WTC11 (cell line): ENCODE results near the gene RBMS1. TPM values are rescaled to one million over a fixed set of nuclear protein-coding genes. Genes with fewer than 3 reads are reported as not detected.

Source experiments
- ATAC-seq: fragments of 200-7000 bp; cut with Tn5 transposase; 2 replicates; pipeline ENCODE4 v1.10.0; 2021; ENCODE audit warnings: mild to moderate bottlenecking, moderate library complexity
- CTCF ChIA-PET: fragments of 300-600 bp; sonication (Branson Sonifier 250); formaldehyde crosslinking; loops from one replicate; lab custom pipeline; 2021; ENCODE audit warnings: antibody characterized with exemption; lab: Charles Lee
- POLR2A ChIA-PET: fragments of 350-600 bp; sonication (Branson Sonifier 250); formaldehyde crosslinking; loops from one replicate; lab custom pipeline; 2021; ENCODE audit warnings: antibody characterized with exemption; lab: Charles Lee
- DNase-seq: peaks from one replicate; pipeline ENCODE4 v3.0.0; 2021; ENCODE audit warnings: low spot score
- H3K27ac Mint-ChIP-seq: 2 replicates; pipeline ENCODE4 v1.8.0; 2021; ENCODE audit warnings: mixed read lengths
- H3K27me3 Mint-ChIP-seq: 2 replicates; pipeline ENCODE4 v1.8.0; 2021; ENCODE audit warnings: low read depth, mild to moderate bottlenecking, moderate library complexity, mixed read lengths
- H3K36me3 Mint-ChIP-seq: 2 replicates; pipeline ENCODE4 v1.8.0; 2021; ENCODE audit warnings: mixed read lengths
- H3K4me1 Mint-ChIP-seq: 2 replicates; pipeline ENCODE4 v1.8.0; 2022; ENCODE audit warnings: mixed read lengths
- H3K4me3 Mint-ChIP-seq: 2 replicates; pipeline ENCODE4 v1.8.0; 2021; ENCODE audit warnings: mild to moderate bottlenecking, moderate library complexity, mixed read lengths
- H3K9me3 Mint-ChIP-seq: 2 replicates; pipeline ENCODE4 v1.8.0; 2021; ENCODE audit warnings: mixed read lengths
- ATF1 ChIP-seq: sonication (generic); formaldehyde crosslinking; IDR thresholded peaks from 2 replicates; pipeline ENCODE4 v1.8.1; 2023; ENCODE audit warnings: mild to moderate bottlenecking, moderate library complexity, missing genetic modification reagents
- ATF6 ChIP-seq: sonication (generic); formaldehyde crosslinking; IDR thresholded peaks from 2 replicates; pipeline ENCODE4 v1.8.1; 2023; ENCODE audit warnings: mild to moderate bottlenecking, missing genetic modification reagents
- CREB1 ChIP-seq: sonication (generic); formaldehyde crosslinking; IDR thresholded peaks from 2 replicates; pipeline ENCODE4 v1.8.0; 2023; ENCODE audit warnings: mild to moderate bottlenecking, missing genetic modification reagents
- E2F5 ChIP-seq: sonication (generic); formaldehyde crosslinking; IDR thresholded peaks from 2 replicates; pipeline ENCODE4 v1.8.1; 2022; ENCODE audit warnings: mild to moderate bottlenecking, moderate library complexity, missing genetic modification reagents
- EMX1 ChIP-seq: fragments of 250-450 bp; sonication (Bioruptor Pico); IDR thresholded peaks from 2 replicates; pipeline ENCODE4 v1.8.0; 2021; ENCODE audit warnings: mild to moderate bottlenecking
- TEAD4 ChIP-seq: sonication (generic); formaldehyde crosslinking; IDR thresholded peaks from 2 replicates; pipeline ENCODE4 v1.8.0; 2022; ENCODE audit warnings: mild to moderate bottlenecking, missing genetic modification reagents
- ZBTB21 ChIP-seq: sonication (generic); formaldehyde crosslinking; IDR thresholded peaks from 2 replicates; pipeline ENCODE4 v1.8.1; 2023; ENCODE audit warnings: mild to moderate bottlenecking, missing genetic modification reagents, borderline replicate concordance
- ZMAT4 ChIP-seq: fragments of 250-450 bp; sonication (Bioruptor Pico); IDR thresholded peaks from 2 replicates; pipeline ENCODE4 v1.9.0; 2021; ENCODE audit warnings: mild to moderate bottlenecking
- ZNF219 ChIP-seq: sonication (generic); formaldehyde crosslinking; IDR thresholded peaks from 2 replicates; pipeline ENCODE4 v1.8.0; 2023; ENCODE audit warnings: missing genetic modification reagents, mild to moderate bottlenecking, borderline replicate concordance
- ZNF232 ChIP-seq: sonication (generic); formaldehyde crosslinking; IDR thresholded peaks from 2 replicates; pipeline ENCODE4 v1.8.0; 2022; ENCODE audit warnings: mild to moderate bottlenecking, missing genetic modification reagents
- ZNF416 ChIP-seq: fragments of 250-450 bp; sonication (Bioruptor Pico); IDR thresholded peaks from 2 replicates; pipeline ENCODE4 v1.9.0; 2021; ENCODE audit warnings: mild to moderate bottlenecking, inconsistent platforms
- ZNF425 ChIP-seq: fragments of 250-450 bp; sonication (Bioruptor Pico); conservative IDR thresholded peaks from 2 replicates; pipeline ENCODE4 v1.9.0; 2021; ENCODE audit warnings: mild to moderate bottlenecking
- total RNA-seq: library from RNA; stranded (reverse); gene quantifications from 3 replicates; pipeline ENCODE4 v1.2.3, GENCODE V29; 2021
- TF ChIP-seq, protein P1 (sequence below): sonication (generic); formaldehyde crosslinking; IDR thresholded peaks from 2 replicates; pipeline ENCODE4 v1.8.0; 2022; ENCODE audit warnings: missing genetic modification reagents
- TF ChIP-seq, protein P2 (sequence below): sonication (generic); formaldehyde crosslinking; IDR thresholded peaks from 2 replicates; pipeline ENCODE4 v1.8.1; 2023; ENCODE audit warnings: mild to moderate bottlenecking, missing genetic modification reagents
- TF ChIP-seq, protein P3 (sequence below): sonication (generic); formaldehyde crosslinking; IDR thresholded peaks from 2 replicates; pipeline ENCODE4 v1.8.1; 2023; ENCODE audit warnings: mild to moderate bottlenecking, missing genetic modification reagents, borderline replicate concordance
- TF ChIP-seq, protein P4 (sequence below): sonication (generic); formaldehyde crosslinking; IDR thresholded peaks from 2 replicates; pipeline ENCODE4 v1.8.0; 2023; ENCODE audit warnings: mild to moderate bottlenecking, missing genetic modification reagents

Gene RBMS1
- total RNA-seq, 1 experiment from 2014 or later = 56.3 TPM

GRCh38 chr2:160257743-160258491 lies 235.7 kb downstream of the RBMS1 start:
- CTCF ChIA-PET = interaction anchor here (0.6 to 1.5 kb wide), 2 partner anchors 12 to 13 kb away, joined by 4 to 6 read pairs; no protein-coding TSS in a partner anchor
- no peak overlapping the region for H3K27ac Mint-ChIP-seq
- H3K9me3 Mint-ChIP-seq = peaks cover 11% of the 10 kb centered on the region

More at GRCh38 chr2:160257743-160258491, 235.7 kb downstream of the RBMS1 start:
- DNase-seq (no peak), ATAC-seq (no peak)
- Mint-ChIP-seq H3K36me3 (no peaks in the 10 kb centered on the region), H3K4me3 (no peak overlapping the region)
- POLR2A ChIA-PET = no interaction called here
- TF ChIP-seq ZNF232 = no peak
- no peak for TF ChIP-seq ZBTB21 (CRISPR knock-in tag)
- no peak for TF ChIP-seq ZNF425 (CRISPR knock-in tag)
- no peak for TF ChIP-seq ZNF416
- TF ChIP-seq ZMAT4 = no peak
- TF ChIP-seq, protein P1, sequence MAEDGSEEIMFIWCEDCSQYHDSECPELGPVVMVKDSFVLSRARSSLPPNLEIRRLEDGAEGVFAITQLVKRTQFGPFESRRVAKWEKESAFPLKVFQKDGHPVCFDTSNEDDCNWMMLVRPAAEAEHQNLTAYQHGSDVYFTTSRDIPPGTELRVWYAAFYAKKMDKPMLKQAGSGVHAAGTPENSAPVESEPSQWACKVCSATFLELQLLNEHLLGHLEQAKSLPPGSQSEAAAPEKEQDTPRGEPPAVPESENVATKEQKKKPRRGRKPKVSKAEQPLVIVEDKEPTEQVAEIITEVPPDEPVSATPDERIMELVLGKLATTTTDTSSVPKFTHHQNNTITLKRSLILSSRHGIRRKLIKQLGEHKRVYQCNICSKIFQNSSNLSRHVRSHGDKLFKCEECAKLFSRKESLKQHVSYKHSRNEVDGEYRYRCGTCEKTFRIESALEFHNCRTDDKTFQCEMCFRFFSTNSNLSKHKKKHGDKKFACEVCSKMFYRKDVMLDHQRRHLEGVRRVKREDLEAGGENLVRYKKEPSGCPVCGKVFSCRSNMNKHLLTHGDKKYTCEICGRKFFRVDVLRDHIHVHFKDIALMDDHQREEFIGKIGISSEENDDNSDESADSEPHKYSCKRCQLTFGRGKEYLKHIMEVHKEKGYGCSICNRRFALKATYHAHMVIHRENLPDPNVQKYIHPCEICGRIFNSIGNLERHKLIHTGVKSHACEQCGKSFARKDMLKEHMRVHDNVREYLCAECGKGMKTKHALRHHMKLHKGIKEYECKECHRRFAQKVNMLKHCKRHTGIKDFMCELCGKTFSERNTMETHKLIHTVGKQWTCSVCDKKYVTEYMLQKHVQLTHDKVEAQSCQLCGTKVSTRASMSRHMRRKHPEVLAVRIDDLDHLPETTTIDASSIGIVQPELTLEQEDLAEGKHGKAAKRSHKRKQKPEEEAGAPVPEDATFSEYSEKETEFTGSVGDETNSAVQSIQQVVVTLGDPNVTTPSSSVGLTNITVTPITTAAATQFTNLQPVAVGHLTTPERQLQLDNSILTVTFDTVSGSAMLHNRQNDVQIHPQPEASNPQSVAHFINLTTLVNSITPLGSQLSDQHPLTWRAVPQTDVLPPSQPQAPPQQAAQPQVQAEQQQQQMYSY (CRISPR knock-in tag) = no peak
- TF ChIP-seq, protein P2, sequence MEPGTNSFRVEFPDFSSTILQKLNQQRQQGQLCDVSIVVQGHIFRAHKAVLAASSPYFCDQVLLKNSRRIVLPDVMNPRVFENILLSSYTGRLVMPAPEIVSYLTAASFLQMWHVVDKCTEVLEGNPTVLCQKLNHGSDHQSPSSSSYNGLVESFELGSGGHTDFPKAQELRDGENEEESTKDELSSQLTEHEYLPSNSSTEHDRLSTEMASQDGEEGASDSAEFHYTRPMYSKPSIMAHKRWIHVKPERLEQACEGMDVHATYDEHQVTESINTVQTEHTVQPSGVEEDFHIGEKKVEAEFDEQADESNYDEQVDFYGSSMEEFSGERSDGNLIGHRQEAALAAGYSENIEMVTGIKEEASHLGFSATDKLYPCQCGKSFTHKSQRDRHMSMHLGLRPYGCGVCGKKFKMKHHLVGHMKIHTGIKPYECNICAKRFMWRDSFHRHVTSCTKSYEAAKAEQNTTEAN (CRISPR knock-in tag) = no peak
- TF ChIP-seq E2F5 (CRISPR knock-in tag) = no peak
- no peak for TF ChIP-seq CREB1 (CRISPR knock-in tag)
- no peak for TF ChIP-seq ZNF219 (CRISPR knock-in tag)
- no peak for TF ChIP-seq ATF1
- TF ChIP-seq, protein P3, sequence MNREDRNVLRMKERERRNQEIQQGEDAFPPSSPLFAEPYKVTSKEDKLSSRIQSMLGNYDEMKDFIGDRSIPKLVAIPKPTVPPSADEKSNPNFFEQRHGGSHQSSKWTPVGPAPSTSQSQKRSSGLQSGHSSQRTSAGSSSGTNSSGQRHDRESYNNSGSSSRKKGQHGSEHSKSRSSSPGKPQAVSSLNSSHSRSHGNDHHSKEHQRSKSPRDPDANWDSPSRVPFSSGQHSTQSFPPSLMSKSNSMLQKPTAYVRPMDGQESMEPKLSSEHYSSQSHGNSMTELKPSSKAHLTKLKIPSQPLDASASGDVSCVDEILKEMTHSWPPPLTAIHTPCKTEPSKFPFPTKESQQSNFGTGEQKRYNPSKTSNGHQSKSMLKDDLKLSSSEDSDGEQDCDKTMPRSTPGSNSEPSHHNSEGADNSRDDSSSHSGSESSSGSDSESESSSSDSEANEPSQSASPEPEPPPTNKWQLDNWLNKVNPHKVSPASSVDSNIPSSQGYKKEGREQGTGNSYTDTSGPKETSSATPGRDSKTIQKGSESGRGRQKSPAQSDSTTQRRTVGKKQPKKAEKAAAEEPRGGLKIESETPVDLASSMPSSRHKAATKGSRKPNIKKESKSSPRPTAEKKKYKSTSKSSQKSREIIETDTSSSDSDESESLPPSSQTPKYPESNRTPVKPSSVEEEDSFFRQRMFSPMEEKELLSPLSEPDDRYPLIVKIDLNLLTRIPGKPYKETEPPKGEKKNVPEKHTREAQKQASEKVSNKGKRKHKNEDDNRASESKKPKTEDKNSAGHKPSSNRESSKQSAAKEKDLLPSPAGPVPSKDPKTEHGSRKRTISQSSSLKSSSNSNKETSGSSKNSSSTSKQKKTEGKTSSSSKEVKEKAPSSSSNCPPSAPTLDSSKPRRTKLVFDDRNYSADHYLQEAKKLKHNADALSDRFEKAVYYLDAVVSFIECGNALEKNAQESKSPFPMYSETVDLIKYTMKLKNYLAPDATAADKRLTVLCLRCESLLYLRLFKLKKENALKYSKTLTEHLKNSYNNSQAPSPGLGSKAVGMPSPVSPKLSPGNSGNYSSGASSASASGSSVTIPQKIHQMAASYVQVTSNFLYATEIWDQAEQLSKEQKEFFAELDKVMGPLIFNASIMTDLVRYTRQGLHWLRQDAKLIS (CRISPR knock-in tag) = no peak
- TF ChIP-seq TEAD4 = no peak
- no peak for TF ChIP-seq EMX1 (CRISPR knock-in tag)
- TF ChIP-seq ATF6 (CRISPR knock-in tag) = no peak
- TF ChIP-seq, protein P4, sequence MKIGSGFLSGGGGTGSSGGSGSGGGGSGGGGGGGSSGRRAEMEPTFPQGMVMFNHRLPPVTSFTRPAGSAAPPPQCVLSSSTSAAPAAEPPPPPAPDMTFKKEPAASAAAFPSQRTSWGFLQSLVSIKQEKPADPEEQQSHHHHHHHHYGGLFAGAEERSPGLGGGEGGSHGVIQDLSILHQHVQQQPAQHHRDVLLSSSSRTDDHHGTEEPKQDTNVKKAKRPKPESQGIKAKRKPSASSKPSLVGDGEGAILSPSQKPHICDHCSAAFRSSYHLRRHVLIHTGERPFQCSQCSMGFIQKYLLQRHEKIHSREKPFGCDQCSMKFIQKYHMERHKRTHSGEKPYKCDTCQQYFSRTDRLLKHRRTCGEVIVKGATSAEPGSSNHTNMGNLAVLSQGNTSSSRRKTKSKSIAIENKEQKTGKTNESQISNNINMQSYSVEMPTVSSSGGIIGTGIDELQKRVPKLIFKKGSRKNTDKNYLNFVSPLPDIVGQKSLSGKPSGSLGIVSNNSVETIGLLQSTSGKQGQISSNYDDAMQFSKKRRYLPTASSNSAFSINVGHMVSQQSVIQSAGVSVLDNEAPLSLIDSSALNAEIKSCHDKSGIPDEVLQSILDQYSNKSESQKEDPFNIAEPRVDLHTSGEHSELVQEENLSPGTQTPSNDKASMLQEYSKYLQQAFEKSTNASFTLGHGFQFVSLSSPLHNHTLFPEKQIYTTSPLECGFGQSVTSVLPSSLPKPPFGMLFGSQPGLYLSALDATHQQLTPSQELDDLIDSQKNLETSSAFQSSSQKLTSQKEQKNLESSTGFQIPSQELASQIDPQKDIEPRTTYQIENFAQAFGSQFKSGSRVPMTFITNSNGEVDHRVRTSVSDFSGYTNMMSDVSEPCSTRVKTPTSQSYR (CRISPR knock-in tag) = no peak
- TF ChIP-seq, all 79 proteins: peak for 0
- 0 out of 2 replicates have a peak, but pooled peaks cover 5% of the 10 kb centered on the region for H3K4me1 Mint-ChIP-seq
- peaks cover 3% of the 10 kb centered on the region for H3K27me3 Mint-ChIP-seq
